GM12874 (cell line): ENCODE data around the gene TAF11L5.
"Not testable (repeated sequence)": the region's sequence is repeated elsewhere in the genome, so short reads cannot be mapped to it uniquely, and the experiment has no call there.

ENCODE experiments used
- CTCF ChIP-seq: IDR thresholded peaks from 2 replicates; pipeline ENCODE4 v1.5.1; 2011; ENCODE audit warnings: low read depth, mild to moderate bottlenecking, control low read depth, low read length, moderate library complexity; ENCODE audit not compliant: insufficient read depth

The TAF11L5 gene

GRCh38 chr5:17524935-17525334 is at the start of gene TAF11L5:
Gene TAF11L5 (plus strand): TSS chr5:17525235.
- TF ChIP-seq CTCF = not testable (repeated sequence)

- no peak for TF ChIP-seq CTCF
These were observed 48.0 kb upstream of the TAF11L5 start for GRCh38 chr5:17477043-17477442.

GRCh38 chr5:17477573-17478265 is 47.3 kb upstream of the TAF11L5 start:
- TF ChIP-seq CTCF = no peak

GRCh38 chr5:17481378-17481777 is 43.7 kb upstream of the TAF11L5 start:
- no peak for TF ChIP-seq CTCF

- no peak for TF ChIP-seq CTCF
These were observed 42.2 kb upstream of the TAF11L5 start for GRCh38 chr5:17482790-17483189.

GRCh38 chr5:17487174-17487512 is 37.9 kb upstream of the TAF11L5 start:
- no peak for TF ChIP-seq CTCF

GRCh38 chr5:17492770-17493169 is 32.3 kb upstream of the TAF11L5 start:
- TF ChIP-seq CTCF = no peak
